Tibial nerve (tissue), 3 donors: ENCODE measurements around the gene NSRP1.

Experiments used
- CTCF ChIP-seq, 5 experiments: fragments of 200-600 bp in 3 of 5; fragments of 450-650 bp in 2 of 5; sonication (generic) in 3 of 5; IDR thresholded peaks; one replicate each; pipeline ENCODE4 v1.5.1; 2016 to 2019; ENCODE audit warnings: antibody characterized with exemption in 5 of 5, mild to moderate bottlenecking in 3 of 5, moderate library complexity in 2 of 5
- POLR2A ChIP-seq, 2 donors: fragments of 450-650 bp; IDR thresholded peaks; one replicate each; pipeline ENCODE4 v1.6.1; 2017; ENCODE audit warnings: antibody characterized with exemption in 2 of 2, mild to moderate bottlenecking in 2 of 2, moderate library complexity in 2 of 2

- TF ChIP-seq POLR2A (IDR thresholded peaks at IDR 0.05) (no peak), CTCF (IDR thresholded peaks at IDR 0.05) (no peak)
These were observed 7.7 kb downstream of the NSRP1 start for GRCh38 chr17:30124273-30124796.
